GM18526 (cell line): Measurements from ENCODE around the gene ABO.
"Not testable (repeated sequence)": the region's sequence is repeated elsewhere in the genome, so short reads cannot be mapped to it uniquely, and the experiment has no call there.

Experiments used
- POLR2A ChIP-seq: IDR thresholded peaks from 3 replicates; pipeline ENCODE4 v1.6.1; 2011; ENCODE audit not compliant: insufficient read length; ENCODE audit errors: extremely low read depth

The ABO gene

DNA sequence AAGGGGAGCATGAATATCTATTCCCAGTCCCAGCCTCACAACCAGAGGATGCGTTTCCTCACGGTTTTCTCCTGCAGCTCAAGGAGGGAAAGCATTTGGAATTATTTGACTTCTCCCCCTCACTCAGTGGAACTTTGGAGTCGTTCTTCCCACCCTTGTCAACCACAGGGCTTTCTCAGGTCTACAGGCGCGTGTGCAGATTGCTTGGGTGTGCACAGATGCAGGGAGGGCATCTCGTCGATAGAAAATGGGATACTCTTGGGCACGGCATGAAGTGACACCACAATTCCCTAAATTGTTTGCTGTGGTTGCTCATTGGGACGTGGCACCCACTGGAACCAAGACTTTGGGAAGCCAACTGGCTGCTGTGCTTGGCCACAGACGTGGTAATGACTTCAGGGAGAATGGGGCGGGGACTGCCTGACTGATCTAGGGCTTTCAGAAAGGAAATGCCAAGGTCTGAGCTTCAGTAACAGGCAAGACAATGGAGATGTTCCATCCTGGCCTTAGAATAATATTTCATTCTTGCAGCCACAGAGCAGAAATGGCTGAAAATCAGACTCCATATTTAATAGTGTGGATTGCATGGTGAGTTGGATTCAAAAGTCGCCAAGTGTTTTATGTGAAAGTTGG is 53.7 kb downstream of the ABO start:
- TF ChIP-seq POLR2A, result no peak

GRCh38 chr9:133210609-133211008 is 64.4 kb downstream of the ABO start:
- no peak for TF ChIP-seq POLR2A

DNA sequence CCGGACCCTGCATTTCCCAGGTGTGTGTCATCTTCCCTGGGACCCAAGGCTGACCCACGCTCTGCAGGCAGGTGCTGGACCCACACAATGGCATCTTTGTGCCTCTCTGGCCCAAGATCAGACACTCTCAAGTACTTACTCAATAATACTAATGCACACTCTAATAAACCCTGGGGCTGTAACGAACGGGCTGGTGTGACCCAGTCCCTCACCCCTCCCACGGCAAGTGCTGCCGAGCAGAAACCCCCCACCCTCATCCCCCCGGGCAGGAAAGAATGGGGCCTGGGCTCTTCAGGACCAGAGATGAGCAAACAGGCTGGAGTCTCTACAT is 64.8 kb downstream of the ABO start:
- no peak for TF ChIP-seq POLR2A

GRCh38 chr9:133208880-133209300 is 66.1 kb downstream of the ABO start, which contains the start of gene OBP2B:
OBP2B (minus strand) TSS chr9:133209250; CDS start chr9:133209199, 51 bp downstream.
- not testable (repeated sequence) for TF ChIP-seq POLR2A

GRCh38 chr9:133207540-133208170 is 67.3 kb downstream of the ABO start:
- no peak for TF ChIP-seq POLR2A

DNA sequence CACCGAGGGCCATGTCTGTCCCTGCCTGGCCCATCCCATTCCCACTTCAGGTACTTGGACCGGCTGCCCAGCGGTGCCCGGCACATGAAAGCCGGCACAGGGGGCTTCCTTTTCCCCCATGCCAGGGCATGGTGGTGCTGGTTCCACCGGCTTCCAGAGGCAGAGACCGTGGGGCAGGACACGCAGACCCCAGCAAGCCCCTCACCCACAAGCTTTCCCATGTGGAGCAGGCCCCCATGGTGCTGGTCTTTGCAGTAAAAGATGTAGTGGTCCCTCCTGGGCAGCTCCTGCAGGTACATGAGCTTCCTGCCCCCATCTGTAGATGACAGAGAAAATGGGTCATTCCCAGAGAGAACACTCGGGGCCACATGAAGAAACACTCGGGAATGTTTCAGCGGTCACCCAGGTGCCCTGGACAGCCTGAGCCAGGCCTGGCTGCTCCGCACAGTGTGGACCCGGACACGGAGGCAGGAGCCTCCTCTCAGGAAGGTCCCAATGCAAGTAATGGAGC is 67.9 kb downstream of the ABO start:
- TF ChIP-seq POLR2A, result no peak

GRCh38 chr9:133205996-133206931 is 68.7 kb downstream of the ABO start:
- TF ChIP-seq POLR2A, result no peak
